ENCODE measurements around the gene DLK1. TPM values are rescaled to one million over a fixed set of nuclear protein-coding genes. Genes with fewer than 3 reads are reported as not detected.
A peak's percentile ranks its signal among the peaks of the same experiment; 100 is the strongest.

The DLK1 gene
- polyA plus RNA-seq, 1 of the 3 experiments (the other 2 are of a cell fraction): 1.7 TPM

DNA sequence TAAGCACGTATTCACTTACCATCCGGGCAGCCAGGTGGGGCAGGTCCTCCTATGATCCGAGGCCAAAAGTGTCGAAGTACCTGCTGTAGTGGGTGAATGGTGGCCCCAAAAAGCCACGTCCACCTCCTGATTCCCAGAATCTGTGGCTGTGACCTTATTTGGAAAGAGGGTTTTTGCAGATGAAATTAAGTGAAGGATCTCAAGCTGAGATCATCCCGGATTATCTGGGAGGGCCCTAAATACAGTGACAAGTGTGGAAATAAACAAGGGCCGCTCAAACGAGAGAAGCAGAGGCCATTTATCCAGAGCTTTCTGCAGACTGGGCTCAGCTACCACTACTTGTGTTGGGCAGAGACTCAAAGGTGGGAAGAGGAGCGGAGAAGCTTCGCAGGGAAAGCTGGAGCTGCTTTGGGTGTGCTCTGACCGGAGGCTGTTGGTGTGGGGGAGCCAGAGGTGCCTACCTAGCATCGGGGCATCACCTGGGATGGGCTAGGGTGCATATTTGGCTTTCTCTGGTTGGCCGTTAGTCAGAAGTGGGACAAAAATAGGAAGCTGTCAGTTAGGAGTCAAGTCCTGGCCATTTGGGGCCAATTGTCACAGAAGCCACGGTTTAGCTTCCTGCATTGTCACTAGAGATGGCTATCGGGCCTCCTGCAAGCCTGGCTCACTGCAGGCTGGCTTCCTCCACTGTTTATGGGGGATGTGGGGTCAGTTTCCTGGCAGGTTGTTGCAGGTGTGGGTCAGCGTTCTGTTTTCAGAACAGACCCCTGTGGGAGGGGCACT, 27.8 kb upstream of the DLK1 start:
- Histone ChIP-seq H3K4me2 (no peak overlapping the region), H2AFZ (ENCODE audit: low read depth) (no peak overlapping the region), H3K9ac (no peak overlapping the region), H3K4me3 (ENCODE audit: low read depth in 2 of 2, low read length in 1 of 2) (no peak overlapping the region), H4K20me1 (ENCODE audit: insufficient read depth) (no peaks in the 10 kb centered on the region), H3K9me2 (no peaks in the 10 kb centered on the region), H3K9me3 (no peaks in the 10 kb centered on the region), H3K79me2 (ENCODE audit: insufficient read depth) (no peaks in the 10 kb centered on the region), H3K4me1 (ENCODE audit: control insufficient read depth in 1 of 2, insufficient read depth in 2 of 2, low read depth in 1 of 2, low read length in 1 of 2) (peaks cover 8 to 57% of the 10 kb centered on the region in 2 experiments), H3F3A (replicated peaks; ENCODE audit: insufficient read depth) (peaks cover 4% of the 10 kb centered on the region), H3K27ac (ENCODE audit: low read depth in 2 of 2, low read length in 1 of 2) (peak overlapping the region in 1 of 2 experiments; percentile 84; a peak in 2 of 4 replicates), H3K27me3 (ENCODE audit: insufficient read depth) (no peaks in the 10 kb centered on the region), H3K36me3 (replicated peaks in 1 of 2; ENCODE audit: control insufficient read depth in 1 of 2, insufficient read depth in 2 of 2, low read length in 1 of 2) (no peaks in the 10 kb centered on the region)
- POLR2A ChIA-PET: interaction anchor here (3.5 kb wide), 1 partner anchor 32 kb away, joined by 37 read pairs; no protein-coding TSS in a partner anchor
- WGBS (ENCODE audit: low lambda C conversion rate): 89% methylated on average over 16 of the region's 16 CpGs
- CTCF ChIA-PET: interaction anchor here (0.9 to 2.0 kb wide), 4 partner anchors 18 to 315 kb away, joined by 3 to 7 read pairs (median 4); no protein-coding TSS in a partner anchor
- DNase-seq: no peak
- TF ChIP-seq MAX (IDR thresholded peaks at IDR 0.05; ENCODE audit: low read depth): no peak
- TF ChIP-seq GATA2 (CRISPR knock-in tag; IDR thresholded peaks at IDR 0.05): 0 out of 2 replicates have a peak, but pooled peaks have one; percentile 4

- TF ChIP-seq JUND (IDR thresholded peaks at IDR 0.05) (no peak), POLR2AphosphoS5 (IDR thresholded peaks at IDR 0.05; ENCODE audit: low read depth, low read length) (no peak), RXRA (IDR thresholded peaks at IDR 0.05; ENCODE audit: borderline replicate concordance, low read depth) (no peak), FOXM1 (IDR thresholded peaks at IDR 0.05; ENCODE audit: low read depth) (no peak), RCOR1 (IDR thresholded peaks at IDR 0.05; ENCODE audit: low read length) (no peak), YY1 (IDR thresholded peaks at IDR 0.05; ENCODE audit: low read depth) (no peak), EP300 (IDR thresholded peaks at IDR 0.05; ENCODE audit: borderline replicate concordance in 1 of 2, low read depth in 1 of 2, low read length in 1 of 2) (no peak), RFX5 (IDR thresholded peaks at IDR 0.05; ENCODE audit: low read length) (no peak), USF2 (IDR thresholded peaks at IDR 0.05; ENCODE audit: borderline replicate concordance, low read depth, low read length) (no peak), TEAD4 (IDR thresholded peaks at IDR 0.05; ENCODE audit: borderline replicate concordance, insufficient read depth) (no peak), GABPA (IDR thresholded peaks at IDR 0.05; ENCODE audit: low read depth) (no peak), ELF1 (IDR thresholded peaks at IDR 0.05) (no peak), FOXJ3 (CRISPR knock-in tag; IDR thresholded peaks at IDR 0.05) (no peak), SMC3 (IDR thresholded peaks at IDR 0.05; ENCODE audit: low read depth, low read length) (no peak), PBX3 (IDR thresholded peaks at IDR 0.05) (no peak)
- TF ChIP-seq, protein P1, sequence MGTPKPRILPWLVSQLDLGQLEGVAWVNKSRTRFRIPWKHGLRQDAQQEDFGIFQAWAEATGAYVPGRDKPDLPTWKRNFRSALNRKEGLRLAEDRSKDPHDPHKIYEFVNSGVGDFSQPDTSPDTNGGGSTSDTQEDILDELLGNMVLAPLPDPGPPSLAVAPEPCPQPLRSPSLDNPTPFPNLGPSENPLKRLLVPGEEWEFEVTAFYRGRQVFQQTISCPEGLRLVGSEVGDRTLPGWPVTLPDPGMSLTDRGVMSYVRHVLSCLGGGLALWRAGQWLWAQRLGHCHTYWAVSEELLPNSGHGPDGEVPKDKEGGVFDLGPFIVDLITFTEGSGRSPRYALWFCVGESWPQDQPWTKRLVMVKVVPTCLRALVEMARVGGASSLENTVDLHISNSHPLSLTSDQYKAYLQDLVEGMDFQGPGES (IDR thresholded peaks at IDR 0.05; ENCODE audit: low read depth, low read length): no peak
- TF ChIP-seq, protein P2, sequence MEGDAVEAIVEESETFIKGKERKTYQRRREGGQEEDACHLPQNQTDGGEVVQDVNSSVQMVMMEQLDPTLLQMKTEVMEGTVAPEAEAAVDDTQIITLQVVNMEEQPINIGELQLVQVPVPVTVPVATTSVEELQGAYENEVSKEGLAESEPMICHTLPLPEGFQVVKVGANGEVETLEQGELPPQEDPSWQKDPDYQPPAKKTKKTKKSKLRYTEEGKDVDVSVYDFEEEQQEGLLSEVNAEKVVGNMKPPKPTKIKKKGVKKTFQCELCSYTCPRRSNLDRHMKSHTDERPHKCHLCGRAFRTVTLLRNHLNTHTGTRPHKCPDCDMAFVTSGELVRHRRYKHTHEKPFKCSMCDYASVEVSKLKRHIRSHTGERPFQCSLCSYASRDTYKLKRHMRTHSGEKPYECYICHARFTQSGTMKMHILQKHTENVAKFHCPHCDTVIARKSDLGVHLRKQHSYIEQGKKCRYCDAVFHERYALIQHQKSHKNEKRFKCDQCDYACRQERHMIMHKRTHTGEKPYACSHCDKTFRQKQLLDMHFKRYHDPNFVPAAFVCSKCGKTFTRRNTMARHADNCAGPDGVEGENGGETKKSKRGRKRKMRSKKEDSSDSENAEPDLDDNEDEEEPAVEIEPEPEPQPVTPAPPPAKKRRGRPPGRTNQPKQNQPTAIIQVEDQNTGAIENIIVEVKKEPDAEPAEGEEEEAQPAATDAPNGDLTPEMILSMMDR (IDR thresholded peaks at IDR 0.05): no peak
- Histone ChIP-seq H3K9ac (no peak overlapping the region), H2AFZ (ENCODE audit: low read depth) (no peak overlapping the region), H3K27ac (ENCODE audit: low read depth in 2 of 2, low read length in 1 of 2) (peak overlapping the region in 1 of 2 experiments; percentile 13; a peak in 1 of 4 replicates), H3K79me2 (ENCODE audit: insufficient read depth) (no peaks in the 10 kb centered on the region), H3K4me1 (ENCODE audit: control insufficient read depth in 1 of 2, insufficient read depth in 2 of 2, low read depth in 1 of 2, low read length in 1 of 2) (peaks cover 0 to 54% of the 10 kb centered on the region in 2 experiments; a peak in 1 of 4 replicates), H3K9me3 (no peaks in the 10 kb centered on the region), H3F3A (replicated peaks; ENCODE audit: insufficient read depth) (no peaks in the 10 kb centered on the region), H3K9me2 (no peaks in the 10 kb centered on the region), H4K20me1 (ENCODE audit: insufficient read depth) (no peaks in the 10 kb centered on the region), H3K4me2 (no peak overlapping the region), H3K27me3 (ENCODE audit: insufficient read depth) (no peaks in the 10 kb centered on the region), H3K4me3 (ENCODE audit: low read depth in 2 of 2, low read length in 1 of 2) (no peak overlapping the region), H3K36me3 (replicated peaks in 1 of 2; ENCODE audit: control insufficient read depth in 1 of 2, insufficient read depth in 2 of 2, low read length in 1 of 2) (no peaks in the 10 kb centered on the region)
- ChIA-PET POLR2A (interaction anchor here (0.6 to 1.8 kb wide), 6 partner anchors 10 to 103 kb away, joined by 3 to 8 read pairs (median 4); partner anchors contain the start of gene DLK1), CTCF (interaction anchor here (1.4 kb wide), 1 partner anchor 37 kb away, joined by 4 read pairs; no protein-coding TSS in a partner anchor)
- DNase-seq: no peak
- WGBS (ENCODE audit: low lambda C conversion rate): 79% methylated on average over 6 of the region's 6 CpGs
These were observed 25.4 kb upstream of the DLK1 start for GRCh38 chr14:100701314-100701713.

Data from SK-N-SH (cell line).